Medulla oblongata (tissue), 1 donor: ENCODE measurements around the gene TFB2M.

Source experiments
- DNase-seq: peaks from one replicate; pipeline ENCODE4 v3.0.0-alpha.2; 2015; ENCODE audit errors: extremely low spot score

Gene TFB2M

DNA sequence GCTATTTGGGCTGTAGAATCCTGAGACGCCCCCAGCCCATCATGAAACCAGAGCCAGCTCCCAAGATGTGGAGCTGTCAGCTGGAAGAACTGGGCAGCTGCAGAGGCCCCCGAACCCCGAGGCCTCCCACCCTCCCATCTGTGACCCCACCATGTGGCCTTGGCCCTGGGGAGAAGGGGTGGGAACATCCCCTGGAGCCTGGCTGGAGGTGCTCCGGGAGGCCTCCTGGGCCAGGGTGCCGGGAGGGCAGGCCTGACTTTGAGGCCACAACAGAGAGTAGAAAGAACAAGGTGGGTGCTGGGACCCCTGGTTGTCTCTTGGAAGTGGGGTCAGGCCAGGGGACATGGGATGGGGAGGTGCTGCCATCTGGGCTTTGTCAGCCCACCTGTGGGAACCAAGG, 53.0 kb downstream of the TFB2M start:
- DNase-seq: no peak

GRCh38 chr1:246512635-246513034, 53.4 kb downstream of the TFB2M start:
- DNase-seq: no peak

GRCh38 chr1:246512230-246512629, 53.8 kb downstream of the TFB2M start:
- no peak for DNase-seq

- DNase-seq: no peak
Observed at GRCh38 chr1:246511203-246511602, 54.9 kb downstream of the TFB2M start.

GRCh38 chr1:246510147-246511030, 55.7 kb downstream of the TFB2M start:
- no peak for DNase-seq

- no peak for DNase-seq
Observed at GRCh38 chr1:246508897-246509688, 57.0 kb downstream of the TFB2M start.

DNA sequence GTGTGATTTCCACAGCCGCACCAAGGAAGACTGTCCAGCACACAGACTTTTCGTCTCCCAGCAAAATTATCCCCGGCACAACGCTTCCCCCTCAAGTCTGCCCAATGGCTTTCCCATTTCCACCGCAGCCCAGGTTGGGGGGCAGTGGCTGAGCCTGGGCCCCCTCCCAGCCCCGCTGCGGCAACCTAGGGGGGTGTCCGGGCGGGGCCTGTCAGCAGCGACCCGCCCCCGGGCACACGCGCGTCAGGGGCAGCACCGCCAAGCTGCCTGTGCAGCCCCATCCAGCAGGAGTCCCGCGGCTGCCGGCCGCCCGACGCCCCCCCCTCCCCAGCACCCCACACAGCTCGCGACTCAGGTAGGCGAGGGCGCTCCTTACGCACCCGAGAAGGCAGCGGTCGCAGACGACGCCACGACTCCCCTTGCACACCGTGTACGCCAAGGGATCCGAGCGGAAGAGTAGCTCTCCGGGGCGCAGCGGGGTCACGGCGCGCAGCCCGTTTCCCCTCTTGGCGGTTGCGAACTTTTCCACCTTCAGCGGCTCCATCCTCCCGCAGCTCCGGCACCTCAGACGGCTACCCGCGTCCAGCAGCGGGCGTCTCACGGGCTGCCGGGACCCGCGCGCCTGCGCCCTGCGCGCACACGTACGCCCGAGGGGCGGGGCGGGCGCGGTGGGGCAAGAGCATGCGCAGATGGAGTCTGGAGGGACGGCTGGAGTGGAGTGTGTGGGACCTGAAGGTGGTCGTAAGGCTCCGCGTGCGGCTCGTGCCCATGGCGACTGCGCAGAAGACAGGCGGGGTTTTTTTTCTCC, 59.2 kb downstream of the TFB2M start, which contains the start of gene SMYD3:
Gene SMYD3 (minus strand): TSS at position 606 of the 808 bp plus-strand sequence.
- DNase-seq: peak; percentile 87

DNA sequence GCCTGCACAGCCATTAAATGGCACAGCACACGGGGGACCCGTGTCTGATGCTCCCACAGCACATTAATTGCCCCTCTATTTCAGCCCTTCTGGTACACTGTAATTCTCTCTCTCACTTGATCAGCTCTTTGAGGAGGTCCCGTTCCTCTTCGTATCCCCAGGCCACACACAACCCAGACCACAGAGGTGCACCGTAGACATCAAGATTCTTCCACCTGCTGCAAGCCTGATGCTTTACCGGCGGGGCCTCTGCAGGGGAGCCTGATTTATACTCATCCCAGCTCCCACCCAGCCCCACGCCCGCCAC, 59.7 kb downstream of the TFB2M start:
- DNase-seq: peak; percentile 15

DNA sequence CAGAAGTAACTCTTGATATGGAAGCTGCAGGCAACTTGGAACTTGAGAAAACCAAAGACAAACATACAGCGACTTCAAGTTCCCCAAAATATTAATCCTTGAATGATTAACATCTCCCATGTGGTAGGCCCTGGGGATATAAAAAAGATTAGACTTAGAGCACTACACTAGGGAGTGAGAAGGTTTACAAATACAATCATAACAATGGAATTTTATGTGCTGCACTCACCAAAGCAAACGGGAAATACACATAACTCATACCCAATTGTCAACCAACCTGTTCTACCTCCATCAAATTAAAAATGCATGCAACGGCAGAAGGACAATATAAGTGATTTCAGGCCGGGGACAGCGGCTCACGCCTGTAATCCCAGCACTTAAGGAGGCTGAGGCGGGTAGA, 62.7 kb downstream of the TFB2M start:
- DNase-seq: no peak

GRCh38 chr1:246497331-246497915, 68.6 kb downstream of the TFB2M start:
- peak; percentile 86 for DNase-seq

GRCh38 chr1:246492611-246493245, 73.3 kb downstream of the TFB2M start:
- DNase-seq: peak; percentile 86

DNA sequence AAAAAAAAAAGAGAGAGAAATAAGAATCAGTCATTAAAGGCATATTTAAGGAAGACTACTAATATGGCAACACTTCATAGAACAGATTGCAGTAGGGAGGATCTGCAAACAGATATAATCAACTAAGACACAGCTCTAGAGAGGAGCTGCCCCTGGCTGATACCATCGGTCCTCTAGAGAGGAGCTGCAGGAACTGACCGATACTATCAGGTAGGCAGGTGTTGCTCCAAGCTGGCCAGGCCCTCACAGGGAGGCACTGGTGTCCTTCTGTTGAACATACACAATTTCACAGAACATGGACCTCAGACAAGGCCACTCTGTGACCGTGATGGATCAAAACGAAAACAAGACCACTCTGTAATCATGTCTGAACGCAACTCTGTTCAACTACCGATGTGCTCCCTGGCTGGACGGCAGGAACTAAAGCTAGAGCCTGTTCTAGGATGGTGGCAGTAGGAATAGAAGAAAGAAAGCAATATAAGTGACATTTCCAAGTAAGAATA, 74.5 kb downstream of the TFB2M start:
- DNase-seq: no peak
